ENCODE data around the gene AFAP1L2. TPM values are rescaled to one million over a fixed set of nuclear protein-coding genes. Genes with fewer than 3 reads are reported as not detected.

Gene AFAP1L2
- total and polyA plus RNA-seq, 4 experiments from 2014 or later = 0.50 to 4.3 (median 2.3) TPM

- no peaks in the 10 kb centered on the region for H3K36me3 Mint-ChIP-seq
- intact Hi-C loops (cut with micrococcal nuclease) = no loop called here
Measured at GRCh38 chr10:114283535-114284234, 120.6 kb downstream of the AFAP1L2 start.

GRCh38 chr10:114283091-114283490 is 121.2 kb downstream of the AFAP1L2 start:
- Mint-ChIP-seq H3K36me3 (no peaks in the 10 kb centered on the region), H3K9me3 (peaks cover 0 to under 1% (median 0%) of the 10 kb centered on the region in 8 donors), H3K27ac (no peak overlapping the region), H3K4me1 (no peaks in the 10 kb centered on the region), H3K27me3 (peaks cover 3 to 5% of the 10 kb centered on the region in 2 donors), H3K4me3 (no peak overlapping the region)
- ChIA-PET CTCF (ENCODE audit: partially characterized antibody) (no interaction called here), POLR2A (ENCODE audit: partially characterized antibody) (no interaction called here)
- Histone ChIP-seq H3K36me3 (ENCODE audit: insufficient read depth, low read length) (no peaks in the 10 kb centered on the region), H3K4me1 (ENCODE audit: insufficient read depth, low read length) (no peaks in the 10 kb centered on the region), H3K9me3 (ENCODE audit: control insufficient read depth in 1 of 2, low read length in 2 of 2) (no peaks in the 10 kb centered on the region), H3K27me3 (ENCODE audit: insufficient read depth, low read length) (no peaks in the 10 kb centered on the region), H3K4me3 (ENCODE audit: low read length in 2 of 2) (no peak overlapping the region), H3K27ac (ENCODE audit: low read depth, low read length) (no peak overlapping the region)
- no peak for DNase-seq
- intact Hi-C loops (cut with micrococcal nuclease) = no loop called here

More at GRCh38 chr10:114283535-114284234, 120.6 kb downstream of the AFAP1L2 start:
- H3K27me3 Mint-ChIP-seq = peaks cover 0 to 2% of the 10 kb centered on the region in 2 donors
- Histone ChIP-seq H3K4me1 (ENCODE audit: insufficient read depth, low read length) (no peaks in the 10 kb centered on the region), H3K4me3 (ENCODE audit: low read length in 2 of 2) (no peak overlapping the region), H3K9me3 (ENCODE audit: control insufficient read depth in 1 of 2, low read length in 2 of 2) (no peaks in the 10 kb centered on the region), H3K27ac (ENCODE audit: low read depth, low read length) (no peak overlapping the region), H3K27me3 (ENCODE audit: insufficient read depth, low read length) (no peaks in the 10 kb centered on the region), H3K36me3 (ENCODE audit: insufficient read depth, low read length) (no peaks in the 10 kb centered on the region)
- H3K9me3 Mint-ChIP-seq = peaks cover 0 to 1% (median 0%) of the 10 kb centered on the region in 8 donors
- no peak for DNase-seq
- ChIA-PET POLR2A (ENCODE audit: partially characterized antibody) (no interaction called here), CTCF (ENCODE audit: partially characterized antibody) (no interaction called here)
- no peak overlapping the region for H3K4me3 Mint-ChIP-seq
- no peaks in the 10 kb centered on the region for H3K4me1 Mint-ChIP-seq
- no peak overlapping the region for H3K27ac Mint-ChIP-seq

- peaks cover 3 to 6% of the 10 kb centered on the region in 2 donors for H3K27me3 Mint-ChIP-seq
- no peak overlapping the region for H3K4me3 ChIP-seq (ENCODE audit: low read length in 2 of 2)
- peak overlapping the region in 1 of 7 donors; percentile 25 for H3K27ac Mint-ChIP-seq
- CTCF ChIA-PET (ENCODE audit: partially characterized antibody) = interaction anchor here (1.8 kb wide), 1 partner anchor 22 kb away, joined by 5 read pairs; no protein-coding TSS in a partner anchor
- DNase-seq = no peak
- intact Hi-C loops (cut with micrococcal nuclease) = no loop called here
- no peaks in the 10 kb centered on the region for H3K9me3 Mint-ChIP-seq
- H3K4me1 ChIP-seq (ENCODE audit: insufficient read depth, low read length) = no peaks in the 10 kb centered on the region
- no peaks in the 10 kb centered on the region for H3K9me3 ChIP-seq (ENCODE audit: control insufficient read depth in 1 of 2, low read length in 2 of 2)
- H3K4me3 Mint-ChIP-seq = no peak overlapping the region
- no peaks in the 10 kb centered on the region for H3K36me3 Mint-ChIP-seq
- POLR2A ChIA-PET (ENCODE audit: partially characterized antibody) = no interaction called here
- no peaks in the 10 kb centered on the region for H3K4me1 Mint-ChIP-seq
- H3K27ac ChIP-seq (ENCODE audit: low read depth, low read length) = no peak overlapping the region
- no peaks in the 10 kb centered on the region for H3K27me3 ChIP-seq (ENCODE audit: insufficient read depth, low read length)
- H3K36me3 ChIP-seq (ENCODE audit: insufficient read depth, low read length) = no peaks in the 10 kb centered on the region
Measured at GRCh38 chr10:114282526-114282925, 121.8 kb downstream of the AFAP1L2 start.

- Mint-ChIP-seq H3K9me3 (peaks cover 0 to 2% (median 0%) of the 10 kb centered on the region in 8 donors), H3K36me3 (no peaks in the 10 kb centered on the region), H3K27me3 (peaks cover 3 to 8% of the 10 kb centered on the region in 2 donors), H3K4me3 (no peak overlapping the region), H3K4me1 (no peaks in the 10 kb centered on the region), H3K27ac (no peak overlapping the region)
- H3K9me3 ChIP-seq (ENCODE audit: control insufficient read depth in 1 of 2, low read length in 2 of 2) = no peaks in the 10 kb centered on the region
- no peaks in the 10 kb centered on the region for H3K27me3 ChIP-seq (ENCODE audit: insufficient read depth, low read length)
- H3K4me1 ChIP-seq (ENCODE audit: insufficient read depth, low read length) = no peaks in the 10 kb centered on the region
- ChIA-PET CTCF (ENCODE audit: partially characterized antibody) (interaction anchor here (1.8 kb wide), 1 partner anchor 23 kb away, joined by 5 read pairs; no protein-coding TSS in a partner anchor), POLR2A (ENCODE audit: partially characterized antibody) (no interaction called here)
- no peak overlapping the region for H3K27ac ChIP-seq (ENCODE audit: low read depth, low read length)
- H3K36me3 ChIP-seq (ENCODE audit: insufficient read depth, low read length) = no peaks in the 10 kb centered on the region
- no peak for DNase-seq
- intact Hi-C loops (cut with micrococcal nuclease) = no loop called here
- no peak overlapping the region for H3K4me3 ChIP-seq (ENCODE audit: low read length in 2 of 2)
Measured at GRCh38 chr10:114281461-114281860, 122.8 kb downstream of the AFAP1L2 start.

GRCh38 chr10:114281006-114281405 is 123.3 kb downstream of the AFAP1L2 start:
- intact Hi-C loops (cut with micrococcal nuclease) = no loop called here
- Mint-ChIP-seq H3K4me1 (no peaks in the 10 kb centered on the region), H3K4me3 (no peak overlapping the region), H3K27me3 (peaks cover 3 to 8% of the 10 kb centered on the region in 2 donors), H3K27ac (peak overlapping the region in 1 of 7 donors; percentile 9), H3K9me3 (peaks cover 0 to 2% (median 0%) of the 10 kb centered on the region in 8 donors), H3K36me3 (no peaks in the 10 kb centered on the region)
- Histone ChIP-seq H3K36me3 (ENCODE audit: insufficient read depth, low read length) (no peaks in the 10 kb centered on the region), H3K4me3 (ENCODE audit: low read length in 2 of 2) (no peak overlapping the region), H3K27me3 (ENCODE audit: insufficient read depth, low read length) (no peaks in the 10 kb centered on the region), H3K9me3 (ENCODE audit: control insufficient read depth in 1 of 2, low read length in 2 of 2) (no peaks in the 10 kb centered on the region), H3K27ac (ENCODE audit: low read depth, low read length) (no peak overlapping the region), H3K4me1 (ENCODE audit: insufficient read depth, low read length) (no peaks in the 10 kb centered on the region)
- no peak for DNase-seq
- ChIA-PET POLR2A (ENCODE audit: partially characterized antibody) (no interaction called here), CTCF (ENCODE audit: partially characterized antibody) (interaction anchor here (1.8 kb wide), 1 partner anchor 23 kb away, joined by 5 read pairs; no protein-coding TSS in a partner anchor)

GRCh38 chr10:114279901-114280644 is 124.2 kb downstream of the AFAP1L2 start:
- Mint-ChIP-seq H3K4me1 (no peaks in the 10 kb centered on the region), H3K27ac (no peak overlapping the region), H3K4me3 (no peak overlapping the region), H3K36me3 (no peaks in the 10 kb centered on the region), H3K27me3 (peaks cover 3 to 7% of the 10 kb centered on the region in 2 donors), H3K9me3 (peaks cover 0 to 2% (median 0%) of the 10 kb centered on the region in 8 donors)
- Histone ChIP-seq H3K9me3 (ENCODE audit: control insufficient read depth in 1 of 2, low read length in 2 of 2) (no peaks in the 10 kb centered on the region), H3K36me3 (ENCODE audit: insufficient read depth, low read length) (no peaks in the 10 kb centered on the region), H3K4me1 (ENCODE audit: insufficient read depth, low read length) (no peaks in the 10 kb centered on the region), H3K27me3 (ENCODE audit: insufficient read depth, low read length) (no peaks in the 10 kb centered on the region), H3K27ac (ENCODE audit: low read depth, low read length) (no peak overlapping the region), H3K4me3 (ENCODE audit: low read length in 2 of 2) (no peak overlapping the region)
- no peak for DNase-seq
- intact Hi-C loops (cut with micrococcal nuclease) = no loop called here
- ChIA-PET POLR2A (ENCODE audit: partially characterized antibody) (no interaction called here), CTCF (ENCODE audit: partially characterized antibody) (no interaction called here)

GRCh38 chr10:114279289-114279688 is 125.0 kb downstream of the AFAP1L2 start:
- Histone ChIP-seq H3K4me3 (ENCODE audit: low read length in 2 of 2) (no peak overlapping the region), H3K36me3 (ENCODE audit: insufficient read depth, low read length) (no peaks in the 10 kb centered on the region), H3K9me3 (ENCODE audit: control insufficient read depth in 1 of 2, low read length in 2 of 2) (no peaks in the 10 kb centered on the region), H3K27me3 (ENCODE audit: insufficient read depth, low read length) (no peaks in the 10 kb centered on the region), H3K4me1 (ENCODE audit: insufficient read depth, low read length) (no peaks in the 10 kb centered on the region), H3K27ac (ENCODE audit: low read depth, low read length) (no peak overlapping the region)
- Mint-ChIP-seq H3K4me3 (no peak overlapping the region), H3K27me3 (peaks cover 3 to 10% of the 10 kb centered on the region in 2 donors), H3K27ac (no peak overlapping the region), H3K36me3 (no peaks in the 10 kb centered on the region), H3K4me1 (no peaks in the 10 kb centered on the region), H3K9me3 (peaks cover 0 to 2% (median 0%) of the 10 kb centered on the region in 8 donors)
- intact Hi-C loops (cut with micrococcal nuclease) = no loop called here
- CTCF ChIA-PET (ENCODE audit: partially characterized antibody) = no interaction called here
- no peak for DNase-seq
- POLR2A ChIA-PET (ENCODE audit: partially characterized antibody) = no interaction called here
